ENCODE results near the gene PEX3.

PEX3 gene

DNA sequence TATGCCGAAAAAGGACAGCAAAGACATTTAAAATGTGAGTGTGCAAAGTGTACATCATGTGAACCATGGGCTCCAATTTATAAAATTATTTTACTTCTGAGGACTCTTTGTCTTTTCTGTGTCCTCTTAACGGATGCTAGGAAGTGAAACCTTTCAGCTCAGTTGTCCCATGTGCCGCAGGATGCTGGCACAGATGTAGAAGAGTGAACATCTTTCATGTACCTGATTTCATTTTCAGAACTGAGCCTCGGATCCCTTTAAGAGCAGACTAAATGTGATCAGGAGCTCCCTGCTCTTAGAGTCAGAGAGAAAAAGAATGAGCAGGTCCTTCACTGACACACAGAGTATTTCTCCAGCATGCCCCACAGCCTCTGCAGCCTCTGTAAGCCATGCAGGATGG lies 88.5 kb downstream of the PEX3 start:
- DNase-seq (ENCODE audit: low read depth, low spot score) = no peak

DNA sequence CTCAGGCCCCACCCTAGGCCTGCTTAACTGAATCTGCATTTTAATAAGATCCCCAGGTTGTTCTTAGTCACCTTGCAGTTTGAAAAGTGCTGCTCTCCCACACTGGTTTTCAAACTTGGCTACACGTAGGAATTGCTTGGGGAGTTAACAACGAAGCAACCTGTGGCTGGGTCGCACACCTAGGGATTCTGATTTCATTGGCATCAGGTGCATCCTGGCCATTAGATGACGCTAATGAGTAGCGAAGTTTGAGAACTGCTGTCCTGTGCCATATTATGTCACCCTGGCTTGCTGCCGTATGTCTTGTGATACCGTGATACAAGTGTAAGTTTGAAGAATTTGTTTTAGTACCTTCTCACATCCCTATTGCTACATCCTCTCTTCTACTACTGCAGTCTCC lies 89.1 kb downstream of the PEX3 start:
- no peak for DNase-seq (ENCODE audit: low read depth, low spot score)

DNA sequence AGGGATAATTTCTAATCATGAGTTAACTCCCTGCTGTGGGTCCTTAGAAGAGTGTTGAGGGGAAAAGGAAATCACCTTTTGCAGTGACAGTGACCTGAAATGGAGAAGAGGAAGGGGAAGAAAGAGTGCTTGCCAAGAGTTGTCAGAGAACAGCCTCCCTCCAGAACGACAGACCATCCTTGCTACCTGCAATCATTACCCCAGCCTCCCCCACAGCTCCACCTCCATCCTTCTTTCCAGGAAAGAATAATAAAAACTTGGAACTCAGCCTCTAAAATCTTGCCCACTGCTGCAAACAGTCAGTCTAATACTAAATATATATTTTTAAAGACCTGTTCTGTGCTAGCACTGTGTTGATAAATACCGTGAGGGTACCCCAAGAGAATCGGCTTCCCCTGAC lies 89.6 kb downstream of the PEX3 start:
- DNase-seq (ENCODE audit: low read depth, low spot score) = no peak

All from brain pericyte (primary cell).